ENCODE data around the gene ZNF865.

DNA sequence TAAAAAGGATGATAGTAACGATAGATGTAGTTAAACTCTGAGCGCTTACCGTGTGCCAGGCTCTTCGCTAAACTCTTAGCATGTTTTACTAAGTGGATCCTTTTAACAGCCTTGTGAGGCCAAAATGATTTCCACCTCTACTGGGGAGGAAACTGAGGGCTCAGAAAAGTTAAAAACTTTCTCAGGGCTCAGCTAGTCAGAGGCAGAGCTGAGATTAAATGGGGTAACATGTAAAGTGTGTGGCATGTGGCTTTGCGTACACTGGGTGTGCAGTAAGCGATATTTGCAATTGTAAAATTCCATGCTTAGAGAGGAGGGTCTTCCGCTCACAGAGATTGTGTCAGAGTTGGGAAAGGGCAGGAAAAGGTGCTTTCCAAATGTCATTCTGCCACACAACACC, 51.1 kb downstream of the ZNF865 start:
- TF ChIP-seq, protein P1, sequence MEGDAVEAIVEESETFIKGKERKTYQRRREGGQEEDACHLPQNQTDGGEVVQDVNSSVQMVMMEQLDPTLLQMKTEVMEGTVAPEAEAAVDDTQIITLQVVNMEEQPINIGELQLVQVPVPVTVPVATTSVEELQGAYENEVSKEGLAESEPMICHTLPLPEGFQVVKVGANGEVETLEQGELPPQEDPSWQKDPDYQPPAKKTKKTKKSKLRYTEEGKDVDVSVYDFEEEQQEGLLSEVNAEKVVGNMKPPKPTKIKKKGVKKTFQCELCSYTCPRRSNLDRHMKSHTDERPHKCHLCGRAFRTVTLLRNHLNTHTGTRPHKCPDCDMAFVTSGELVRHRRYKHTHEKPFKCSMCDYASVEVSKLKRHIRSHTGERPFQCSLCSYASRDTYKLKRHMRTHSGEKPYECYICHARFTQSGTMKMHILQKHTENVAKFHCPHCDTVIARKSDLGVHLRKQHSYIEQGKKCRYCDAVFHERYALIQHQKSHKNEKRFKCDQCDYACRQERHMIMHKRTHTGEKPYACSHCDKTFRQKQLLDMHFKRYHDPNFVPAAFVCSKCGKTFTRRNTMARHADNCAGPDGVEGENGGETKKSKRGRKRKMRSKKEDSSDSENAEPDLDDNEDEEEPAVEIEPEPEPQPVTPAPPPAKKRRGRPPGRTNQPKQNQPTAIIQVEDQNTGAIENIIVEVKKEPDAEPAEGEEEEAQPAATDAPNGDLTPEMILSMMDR (IDR thresholded peaks at IDR 0.05; ENCODE audit: control extremely low read depth in 1 of 3, insufficient read depth in 1 of 3, low read depth in 1 of 3, low read length in 3 of 3): no peak
- TF ChIP-seq HDAC6 (IDR thresholded peaks at IDR 0.05; ENCODE audit: low read depth, low read length): no peak
- no peak for TF ChIP-seq TBP (IDR thresholded peaks at IDR 0.05; ENCODE audit: low read depth, low read length)
- peak in 1 of 2 experiments; percentile 45; a peak in 1 of 3 replicates for TF ChIP-seq POLR2A (IDR thresholded peaks at IDR 0.05; ENCODE audit: control extremely low read depth in 1 of 2, low read depth in 2 of 2, low read length in 2 of 2)
- no peak for TF ChIP-seq CEBPB (IDR thresholded peaks at IDR 0.05; ENCODE audit: low read depth, low read length)
- TF ChIP-seq, protein P2, sequence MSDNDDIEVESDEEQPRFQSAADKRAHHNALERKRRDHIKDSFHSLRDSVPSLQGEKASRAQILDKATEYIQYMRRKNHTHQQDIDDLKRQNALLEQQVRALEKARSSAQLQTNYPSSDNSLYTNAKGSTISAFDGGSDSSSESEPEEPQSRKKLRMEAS (IDR thresholded peaks at IDR 0.05): no peak
- TF ChIP-seq SP1 (IDR thresholded peaks at IDR 0.05; ENCODE audit: low read depth, low read length): no peak

Data from H1 (cell line).